DOHH2 (cell line): ENCODE measurements around the gene ADGB.

ENCODE experiments used
- CTCF ChIP-seq: fragments of 200-600 bp; sonication (generic); IDR thresholded peaks from one replicate; pipeline ENCODE4 v1.5.1; 2014; ENCODE audit warnings: antibody characterized with exemption, mild to moderate bottlenecking, low read depth, low read length; ENCODE audit not compliant: poor library complexity, severe bottlenecking
- EZH2phosphoT487 ChIP-seq: fragments of 200-600 bp; sonication (generic); IDR thresholded peaks from 2 replicates; pipeline ENCODE4 v1.6.1; 2017; ENCODE audit warnings: borderline replicate concordance, mild to moderate bottlenecking, antibody characterized with exemption, low read length, moderate library complexity, mixed read lengths

GRCh38 chr6:146574211-146574610 is 24.6 kb upstream of the ADGB start:
- TF ChIP-seq EZH2phosphoT487 (no peak), CTCF (no peak)
